Endothelial cell of umbilical vein (primary cell): Measurements from ENCODE around the gene SPATA19.

Experiments used
- EZH2 ChIP-seq: IDR thresholded peaks from 2 replicates; pipeline ENCODE4 v1.6.1; 2012; ENCODE audit warnings: borderline replicate concordance, low read depth, mild to moderate bottlenecking, moderate library complexity, low read length, inconsistent platforms; ENCODE audit not compliant: severe bottlenecking
- FOS ChIP-seq: IDR thresholded peaks from 2 replicates; pipeline ENCODE4 v1.6.1; 2011; ENCODE audit warnings: mild to moderate bottlenecking, low read length, moderate library complexity, borderline replicate concordance; ENCODE audit not compliant: insufficient read depth
- JUN ChIP-seq: IDR thresholded peaks from 2 replicates; pipeline ENCODE4 v1.6.1; 2011; ENCODE audit warnings: borderline replicate concordance, low read depth; ENCODE audit not compliant: insufficient read length, insufficient read depth
- MYC ChIP-seq: IDR thresholded peaks from one replicate; pipeline ENCODE4 v1.6.1; 2011; ENCODE audit warnings: mild to moderate bottlenecking, low read depth, low read length
- POLR2A ChIP-seq: IDR thresholded peaks from 2 replicates; pipeline ENCODE4 v1.6.1; 2012; ENCODE audit warnings: low read depth, mild to moderate bottlenecking, control low read depth, low read length
- POLR2AphosphoS5 ChIP-seq: IDR thresholded peaks from 2 replicates; pipeline ENCODE4 v1.6.1; 2012; ENCODE audit warnings: low read depth, mild to moderate bottlenecking, control low read depth, low read length, moderate library complexity; ENCODE audit not compliant: insufficient read depth
- TF ChIP-seq, protein P1 (sequence below), 2 donors: IDR thresholded peaks; 1 replicate in 1 of 2; 2 replicates in 1 of 2; pipeline ENCODE4 v1.5.1; 2011; ENCODE audit warnings: low read length in 2 of 2, mild to moderate bottlenecking in 2 of 2, moderate library complexity in 2 of 2, control low read depth in 1 of 2, inconsistent platforms in 1 of 2, low read depth in 1 of 2; ENCODE audit not compliant: insufficient read depth in 1 of 2; ENCODE audit errors: extremely low read depth in 1 of 2
- TF ChIP-seq, protein P2 (sequence below): IDR thresholded peaks from 2 replicates; pipeline ENCODE4 v1.6.1; 2011; ENCODE audit not compliant: insufficient read depth, insufficient read length

DNA sequence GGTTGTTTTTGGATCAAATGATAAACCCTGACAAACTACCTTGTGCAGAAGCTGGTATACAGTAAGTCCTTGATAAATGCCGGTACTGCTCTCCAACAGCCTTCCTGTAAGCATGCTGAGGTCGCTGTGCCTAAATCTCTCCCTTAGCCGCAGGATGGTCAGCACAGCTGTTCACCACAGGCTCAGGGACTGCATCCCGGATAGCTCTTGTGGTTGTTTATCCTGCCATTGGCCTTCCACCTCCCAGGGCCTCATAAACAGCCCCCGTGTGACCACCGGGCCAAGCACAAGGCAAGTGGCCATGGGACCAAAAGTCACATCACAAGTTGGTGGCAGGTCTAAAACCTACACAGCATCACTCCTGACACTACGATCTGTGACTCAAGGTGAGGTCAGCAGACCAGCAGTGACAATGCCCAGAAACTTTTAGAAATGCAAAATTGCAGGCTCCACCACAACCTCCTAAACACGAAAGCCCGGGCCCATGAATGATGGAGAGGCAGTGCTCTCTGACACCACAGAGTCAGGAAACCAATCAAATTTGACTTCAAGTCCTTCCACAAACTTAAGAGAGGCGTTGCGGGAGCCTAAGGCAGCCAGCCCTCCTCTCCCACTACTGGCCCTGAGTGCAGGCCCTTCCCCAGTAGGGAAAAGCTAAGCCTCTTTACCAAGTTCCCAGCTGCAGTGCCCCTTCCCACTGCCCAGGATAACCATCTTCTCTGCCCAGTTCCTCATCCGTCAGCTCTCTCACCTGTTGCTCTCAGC, 3.9 kb downstream of the SPATA19 start:
- TF ChIP-seq EZH2, result no peak
- TF ChIP-seq, protein P1, sequence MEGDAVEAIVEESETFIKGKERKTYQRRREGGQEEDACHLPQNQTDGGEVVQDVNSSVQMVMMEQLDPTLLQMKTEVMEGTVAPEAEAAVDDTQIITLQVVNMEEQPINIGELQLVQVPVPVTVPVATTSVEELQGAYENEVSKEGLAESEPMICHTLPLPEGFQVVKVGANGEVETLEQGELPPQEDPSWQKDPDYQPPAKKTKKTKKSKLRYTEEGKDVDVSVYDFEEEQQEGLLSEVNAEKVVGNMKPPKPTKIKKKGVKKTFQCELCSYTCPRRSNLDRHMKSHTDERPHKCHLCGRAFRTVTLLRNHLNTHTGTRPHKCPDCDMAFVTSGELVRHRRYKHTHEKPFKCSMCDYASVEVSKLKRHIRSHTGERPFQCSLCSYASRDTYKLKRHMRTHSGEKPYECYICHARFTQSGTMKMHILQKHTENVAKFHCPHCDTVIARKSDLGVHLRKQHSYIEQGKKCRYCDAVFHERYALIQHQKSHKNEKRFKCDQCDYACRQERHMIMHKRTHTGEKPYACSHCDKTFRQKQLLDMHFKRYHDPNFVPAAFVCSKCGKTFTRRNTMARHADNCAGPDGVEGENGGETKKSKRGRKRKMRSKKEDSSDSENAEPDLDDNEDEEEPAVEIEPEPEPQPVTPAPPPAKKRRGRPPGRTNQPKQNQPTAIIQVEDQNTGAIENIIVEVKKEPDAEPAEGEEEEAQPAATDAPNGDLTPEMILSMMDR (IDR thresholded peaks at IDR 0.05; ENCODE audit: extremely low read depth in 1 of 2, insufficient read depth in 1 of 2, low read depth in 1 of 2, low read length in 2 of 2), result no peak
- TF ChIP-seq POLR2A, result no peak
- TF ChIP-seq, protein P2, sequence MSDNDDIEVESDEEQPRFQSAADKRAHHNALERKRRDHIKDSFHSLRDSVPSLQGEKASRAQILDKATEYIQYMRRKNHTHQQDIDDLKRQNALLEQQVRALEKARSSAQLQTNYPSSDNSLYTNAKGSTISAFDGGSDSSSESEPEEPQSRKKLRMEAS, result no peak
- no peak for TF ChIP-seq POLR2AphosphoS5
- no peak for TF ChIP-seq FOS
- TF ChIP-seq JUN, result no peak
- no peak for TF ChIP-seq MYC
